Endodermal cell (in vitro differentiated cells): ENCODE data around the gene PDGFC. TPM values are rescaled to one million over a fixed set of nuclear protein-coding genes. Genes with fewer than 3 reads are reported as not detected.

Source experiments
- DNase-seq: peaks from one replicate; pipeline ENCODE4 v3.0.0-alpha.2; 2017
- H3K27ac ChIP-seq: 2 replicates; pipeline ENCODE4 v1.5.1; 2013; ENCODE audit warnings: mild to moderate bottlenecking, low read depth, low read length, moderate library complexity
- H3K27me3 ChIP-seq: 2 replicates; pipeline ENCODE4 v1.6.1; 2013; ENCODE audit warnings: mild to moderate bottlenecking, low read length, moderate library complexity; ENCODE audit not compliant: insufficient read depth, control insufficient read depth, poor library complexity, severe bottlenecking
- H3K36me3 ChIP-seq: 2 replicates; pipeline ENCODE4 v1.7.0; 2013; ENCODE audit warnings: mild to moderate bottlenecking, low read length, moderate library complexity; ENCODE audit not compliant: control insufficient read depth, insufficient read depth
- H3K4me1 ChIP-seq: one replicate; pipeline ENCODE4 v1.7.0; 2013; ENCODE audit warnings: low read length; ENCODE audit not compliant: control insufficient read depth, insufficient read depth
- H3K4me3 ChIP-seq: 2 replicates; pipeline ENCODE4 v1.5.1; 2013; ENCODE audit warnings: mild to moderate bottlenecking, low read length, moderate library complexity
- H3K9ac ChIP-seq: 2 replicates; pipeline ENCODE4 v1.6.1; 2013; ENCODE audit warnings: mild to moderate bottlenecking, low read length, moderate library complexity; ENCODE audit not compliant: poor library complexity, severe bottlenecking; ENCODE audit errors: extremely low read depth
- H3K9me3 ChIP-seq: 2 replicates; pipeline ENCODE4 v1.6.1; 2013; ENCODE audit warnings: mild to moderate bottlenecking, low read length, moderate library complexity; ENCODE audit not compliant: control insufficient read depth
- H3K27ac Mint-ChIP-seq: 2 replicates; pipeline ENCODE4 v1.8.0; 2020; ENCODE audit warnings: mixed read lengths
- H3K27me3 Mint-ChIP-seq: 2 replicates; pipeline ENCODE4 v1.8.0; 2021; ENCODE audit warnings: mild to moderate bottlenecking, mixed read lengths; ENCODE audit not compliant: insufficient read depth
- H3K36me3 Mint-ChIP-seq: 2 replicates; pipeline ENCODE4 v1.8.0; 2020; ENCODE audit warnings: low read depth, mixed read lengths
- H3K4me1 Mint-ChIP-seq: 2 replicates; pipeline ENCODE4 v1.8.0; 2020; ENCODE audit warnings: mixed read lengths
- H3K4me3 Mint-ChIP-seq: 2 replicates; pipeline ENCODE4 v1.8.0; 2020; ENCODE audit warnings: mild to moderate bottlenecking, moderate library complexity, mixed read lengths
- H3K9me3 Mint-ChIP-seq: 2 replicates; pipeline ENCODE4 v1.8.0; 2020; ENCODE audit warnings: mild to moderate bottlenecking, mixed read lengths
- CTCF ChIP-seq: fragments of 200-600 bp; sonication (generic); conservative IDR thresholded peaks from 2 replicates; pipeline ENCODE4 v1.5.0; 2021; ENCODE audit warnings: antibody characterized with exemption, mild to moderate bottlenecking
- WGBS, 2 experiments: methylation state at CpG; one replicate each; pipeline versions ENCODE4 v1.1.5 to v1.1.7; 2013; ENCODE audit warnings: missing lambda C conversion rate in 2 of 2, mixed read lengths in 1 of 2; ENCODE audit not compliant: insufficient coverage in 1 of 2, insufficient read length in 1 of 2; 5-methylcytosine and 5-hydroxymethylcytosine counted together
- total RNA-seq, 2 donors: library from RNA; stranded (reverse); fragmentation: NEBNext Ultra II Directional in 1 of 2; extraction: Animal tissue kit (Norgen Biotek cat#: 25700) in 1 of 2; gene quantifications; 2 replicates in 1 of 2; 3 replicates in 1 of 2; pipeline ENCODE4 v1.2.1, GENCODE V29; 2021

The PDGFC gene
- total RNA-seq, 2 donors from 2014 or later = 5.5 to 6.8 TPM

GRCh38 chr4:157014621-157015591, 43.3 kb upstream of the PDGFC start:
- no peak overlapping the region for H3K27ac Mint-ChIP-seq
- TF ChIP-seq CTCF = no peak
- no peaks in the 10 kb centered on the region for H3K4me1 ChIP-seq
- H3K27me3 ChIP-seq = peaks cover 20% of the 10 kb centered on the region
- H3K9ac ChIP-seq = no peak overlapping the region
- H3K27me3 Mint-ChIP-seq = peaks cover 32% of the 10 kb centered on the region
- no peak overlapping the region for H3K4me3 ChIP-seq
- no peak overlapping the region for H3K4me3 Mint-ChIP-seq
- no peaks in the 10 kb centered on the region for H3K36me3 ChIP-seq
- no peaks in the 10 kb centered on the region for H3K9me3 ChIP-seq
- peak; percentile 55 for DNase-seq
- WGBS, 2 experiments = 78 to 82% methylated on average over 10 to 13 of the region's 13 CpGs
- no peaks in the 10 kb centered on the region for H3K36me3 Mint-ChIP-seq
- H3K9me3 Mint-ChIP-seq = no peaks in the 10 kb centered on the region
- no peaks in the 10 kb centered on the region for H3K4me1 Mint-ChIP-seq
- H3K27ac ChIP-seq = no peak overlapping the region

- no peaks in the 10 kb centered on the region for H3K36me3 ChIP-seq
- DNase-seq = no peak
- Mint-ChIP-seq H3K36me3 (no peaks in the 10 kb centered on the region), H3K27ac (no peak overlapping the region), H3K9me3 (no peaks in the 10 kb centered on the region), H3K4me1 (peaks cover 4% of the 10 kb centered on the region), H3K27me3 (peaks cover 44% of the 10 kb centered on the region), H3K4me3 (no peak overlapping the region)
- 93 to 100% methylated on average over 2 to 4 of the region's 4 CpGs for WGBS, 2 experiments
- H3K9me3 ChIP-seq = no peaks in the 10 kb centered on the region
- no peak overlapping the region for H3K4me3 ChIP-seq
- no peak for TF ChIP-seq CTCF
- no peak overlapping the region for H3K27ac ChIP-seq
- peaks cover 27% of the 10 kb centered on the region for H3K27me3 ChIP-seq
- no peak overlapping the region for H3K9ac ChIP-seq
- no peaks in the 10 kb centered on the region for H3K4me1 ChIP-seq
Measured at GRCh38 chr4:157013656-157014055, 42.1 kb upstream of the PDGFC start.

GRCh38 chr4:157012781-157013180, 41.2 kb upstream of the PDGFC start:
- H3K9me3 Mint-ChIP-seq = no peaks in the 10 kb centered on the region
- peaks cover 27% of the 10 kb centered on the region for H3K27me3 ChIP-seq
- no peaks in the 10 kb centered on the region for H3K36me3 ChIP-seq
- H3K9ac ChIP-seq = no peak overlapping the region
- WGBS, 2 experiments = 83 to 93% methylated on average over 2 of the region's 2 CpGs
- H3K4me3 Mint-ChIP-seq = no peak overlapping the region
- peaks cover 43% of the 10 kb centered on the region for H3K27me3 Mint-ChIP-seq
- no peak overlapping the region for H3K27ac Mint-ChIP-seq
- no peaks in the 10 kb centered on the region for H3K9me3 ChIP-seq
- H3K4me3 ChIP-seq = no peak overlapping the region
- H3K4me1 ChIP-seq = no peaks in the 10 kb centered on the region
- H3K4me1 Mint-ChIP-seq = peaks cover 13% of the 10 kb centered on the region
- no peaks in the 10 kb centered on the region for H3K36me3 Mint-ChIP-seq
- no peak for DNase-seq
- no peak for TF ChIP-seq CTCF
- no peak overlapping the region for H3K27ac ChIP-seq
